GM08714 (cell line): ENCODE results near the gene STMP1.

Experiments used
- H3K4me3 ChIP-seq: fragments of 200-500 bp; sonication (Bioruptor generic); 2 replicates; pipeline ENCODE4 v1.5.1; 2014; ENCODE audit warnings: mild to moderate bottlenecking, low read length, inconsistent platforms
- ZNF274 ChIP-seq: IDR thresholded peaks from 2 replicates; pipeline ENCODE4 v1.6.1; 2012; ENCODE audit warnings: mild to moderate bottlenecking, low read depth, low read length

Gene STMP1

DNA sequence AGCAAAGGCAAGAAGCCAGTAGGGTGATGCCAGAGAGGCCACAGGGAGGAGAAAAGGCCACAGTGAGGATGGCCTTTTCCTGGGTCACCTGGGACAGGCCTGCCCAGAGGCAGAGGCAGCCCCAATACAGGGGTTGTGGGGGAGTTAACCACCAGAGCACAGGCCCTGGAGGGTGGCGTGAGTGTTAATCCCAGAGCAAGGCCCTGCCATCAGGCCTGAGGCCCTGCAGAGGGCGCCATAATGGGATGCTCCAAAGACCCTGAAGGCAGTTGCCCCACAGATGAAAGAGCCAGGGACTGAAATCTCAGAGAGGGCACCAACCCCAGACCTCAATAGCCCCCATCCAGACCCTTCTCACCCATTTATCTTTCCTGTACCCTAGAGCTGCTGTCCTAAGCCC, 41.8 kb downstream of the STMP1 start:
- TF ChIP-seq ZNF274: no peak
- H3K4me3 ChIP-seq: no peak overlapping the region

GRCh38 chr7:135704698-135705097, 42.4 kb downstream of the STMP1 start:
- H3K4me3 ChIP-seq: no peak overlapping the region
- TF ChIP-seq ZNF274: no peak

DNA sequence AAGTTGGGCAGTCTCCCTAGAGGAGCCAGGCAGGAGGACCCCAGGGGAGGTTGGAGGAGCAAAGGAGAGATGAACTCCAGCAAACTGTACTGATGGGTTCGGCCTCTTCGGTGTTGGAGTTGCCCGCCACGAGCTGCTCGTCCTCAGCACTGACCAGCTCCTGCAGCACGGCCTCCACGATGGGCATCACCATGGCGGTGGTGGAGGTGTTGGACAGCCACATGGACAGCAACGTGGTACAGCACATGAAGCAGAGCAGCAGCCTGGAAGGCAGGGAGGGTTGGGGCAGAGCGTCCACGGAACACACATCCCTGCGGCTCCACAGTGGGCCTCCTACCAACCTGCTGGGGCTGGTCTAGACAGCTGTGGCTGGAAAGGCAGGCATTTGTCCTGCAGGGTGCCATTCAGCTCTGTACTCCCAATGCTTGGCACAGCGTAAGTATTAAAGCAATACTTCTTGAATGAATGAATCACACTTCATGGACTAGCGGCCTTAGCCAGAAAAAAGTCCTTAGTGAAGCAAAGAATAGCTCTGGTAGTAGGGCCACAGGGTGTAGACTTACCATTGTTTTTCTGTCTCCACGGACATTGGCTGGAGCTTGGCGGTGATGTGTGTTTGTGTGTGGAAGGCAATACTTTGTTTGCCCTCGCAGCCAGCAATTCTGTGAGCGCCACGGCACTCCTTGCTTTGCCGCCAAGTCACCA, 43.9 kb downstream of the STMP1 start:
- no peak for TF ChIP-seq ZNF274
- H3K4me3 ChIP-seq: no peak overlapping the region

DNA sequence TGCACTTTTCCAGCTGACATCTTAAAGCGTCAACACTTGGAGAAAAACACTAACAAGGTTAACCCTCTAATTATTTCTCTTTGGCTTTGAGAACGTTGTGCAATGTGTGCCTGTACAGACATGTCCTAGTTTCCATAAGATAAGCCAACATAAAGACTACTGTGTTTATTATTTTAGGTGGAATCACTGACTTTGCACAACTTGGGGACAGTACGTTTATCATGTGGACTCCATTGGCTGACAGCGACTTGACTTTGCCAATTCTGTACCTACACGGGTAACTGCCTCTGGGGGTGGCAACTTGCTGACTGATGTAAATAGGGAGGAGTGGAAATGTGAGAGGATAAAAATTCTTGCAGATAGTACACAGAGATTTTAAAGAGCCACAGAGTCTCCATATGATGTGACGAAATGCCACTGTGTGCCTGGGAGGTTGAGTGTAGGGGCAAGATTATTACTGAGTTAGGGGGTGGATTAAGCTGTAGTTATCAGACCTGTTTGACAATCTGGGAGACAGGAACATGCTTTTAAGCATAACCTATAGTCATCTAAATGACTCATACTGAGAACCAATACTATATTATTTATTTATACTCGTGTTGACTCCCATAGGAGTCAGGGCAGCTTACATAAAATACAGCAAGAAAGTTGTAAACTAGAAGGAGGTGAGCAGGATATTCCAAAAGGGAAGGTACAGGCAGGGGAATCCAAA, 44.7 kb downstream of the STMP1 start:
- H3K4me3 ChIP-seq: no peak overlapping the region
- no peak for TF ChIP-seq ZNF274

- H3K4me3 ChIP-seq: no peak overlapping the region
- no peak for TF ChIP-seq ZNF274
Measured at GRCh38 chr7:135707570-135707966, 45.3 kb downstream of the STMP1 start.

GRCh38 chr7:135708041-135708440, 45.7 kb downstream of the STMP1 start:
- H3K4me3 ChIP-seq: no peak overlapping the region
- no peak for TF ChIP-seq ZNF274

DNA sequence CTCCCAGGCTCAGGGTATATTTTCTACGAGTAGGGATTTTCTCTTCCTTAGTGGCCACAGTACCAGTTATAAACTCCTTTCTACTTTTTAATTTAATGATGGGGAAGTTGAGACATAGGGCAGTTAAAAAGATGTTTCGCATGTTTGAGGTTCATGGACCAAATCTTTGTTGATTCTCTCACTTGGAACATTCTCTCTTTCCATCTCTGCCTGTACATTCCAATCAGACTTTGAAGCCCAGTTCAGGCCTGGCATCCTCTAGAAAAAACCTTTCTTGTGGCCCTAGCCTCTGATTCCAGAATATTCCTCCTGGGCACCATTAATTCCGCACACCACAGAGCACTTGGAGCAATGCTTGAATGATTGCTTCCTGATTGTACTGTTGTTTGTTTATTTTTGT, 47.2 kb downstream of the STMP1 start:
- no peak for TF ChIP-seq ZNF274
- no peak overlapping the region for H3K4me3 ChIP-seq

DNA sequence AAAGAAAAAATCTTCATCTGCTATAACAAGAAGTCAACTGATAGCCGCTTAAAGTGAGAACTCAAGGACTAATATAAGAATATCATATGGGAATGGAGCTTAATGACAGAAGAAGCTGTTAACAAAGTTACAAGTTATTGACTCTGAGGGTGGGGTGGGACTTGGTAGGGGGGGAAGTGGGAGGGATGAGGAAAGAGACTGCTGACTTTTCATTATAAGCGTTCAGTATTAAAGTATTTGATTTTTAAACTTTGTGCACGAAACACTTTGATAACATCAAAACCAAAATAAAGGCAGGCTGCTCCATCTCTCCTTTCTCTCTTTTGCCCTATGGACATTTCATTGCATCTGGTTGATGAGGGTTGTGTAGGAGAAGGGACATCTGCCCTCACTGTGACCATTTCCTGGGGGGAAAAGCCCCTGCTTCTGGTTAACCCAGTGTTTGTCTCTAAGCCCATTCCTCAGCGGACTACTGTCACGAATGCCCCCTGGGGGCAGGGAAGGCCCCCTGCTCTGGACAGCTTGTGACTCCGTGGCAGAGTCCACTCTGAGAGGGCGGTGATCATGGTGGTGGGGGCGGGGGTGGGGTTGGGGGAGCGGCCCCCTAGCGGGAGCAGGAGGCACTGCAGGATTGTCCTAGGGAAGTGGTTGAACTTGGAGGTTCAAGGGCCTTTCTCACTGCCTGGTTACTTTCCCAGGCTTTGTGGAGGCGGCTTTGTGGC, 48.3 kb downstream of the STMP1 start:
- TF ChIP-seq ZNF274: no peak
- no peak overlapping the region for H3K4me3 ChIP-seq

- no peak overlapping the region for H3K4me3 ChIP-seq
- no peak for TF ChIP-seq ZNF274
Measured at GRCh38 chr7:135711139-135711469, 48.8 kb downstream of the STMP1 start.

GRCh38 chr7:135712182-135712782, 50.0 kb downstream of the STMP1 start:
- H3K4me3 ChIP-seq: no peak overlapping the region
- TF ChIP-seq ZNF274: no peak

GRCh38 chr7:135712796-135713195, 50.5 kb downstream of the STMP1 start:
- TF ChIP-seq ZNF274: no peak
- H3K4me3 ChIP-seq: no peak overlapping the region

GRCh38 chr7:135713836-135714470, 51.6 kb downstream of the STMP1 start:
- TF ChIP-seq ZNF274: no peak
- H3K4me3 ChIP-seq: no peak overlapping the region

DNA sequence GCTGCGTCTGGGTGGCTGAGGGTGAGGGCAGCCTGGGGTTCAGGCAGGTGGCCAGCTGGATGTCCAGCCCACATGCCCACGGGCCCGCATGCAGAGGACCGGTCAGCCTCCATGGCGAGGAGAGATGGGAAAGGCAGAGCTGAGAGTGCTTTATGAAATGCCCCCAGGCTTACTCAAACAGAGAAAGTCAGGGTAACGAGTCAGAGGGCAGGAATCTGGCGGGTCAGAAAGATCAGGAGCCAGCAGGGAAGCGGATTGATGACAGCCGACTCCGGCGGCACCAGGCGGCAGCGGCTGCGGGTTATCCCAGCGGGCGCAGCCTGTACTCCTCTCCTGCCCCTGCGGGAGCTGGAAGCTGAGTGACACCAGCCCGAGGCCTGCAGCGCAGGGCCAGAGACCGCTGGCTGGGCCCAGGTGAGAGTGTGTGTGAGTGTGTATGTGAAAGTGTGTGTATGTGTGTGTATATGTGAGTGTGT, 52.3 kb downstream of the STMP1 start:
- TF ChIP-seq ZNF274: no peak
- no peak overlapping the region for H3K4me3 ChIP-seq

- no peak for TF ChIP-seq ZNF274
- H3K4me3 ChIP-seq: no peak overlapping the region
Measured at GRCh38 chr7:135715055-135715522, 52.8 kb downstream of the STMP1 start.

DNA sequence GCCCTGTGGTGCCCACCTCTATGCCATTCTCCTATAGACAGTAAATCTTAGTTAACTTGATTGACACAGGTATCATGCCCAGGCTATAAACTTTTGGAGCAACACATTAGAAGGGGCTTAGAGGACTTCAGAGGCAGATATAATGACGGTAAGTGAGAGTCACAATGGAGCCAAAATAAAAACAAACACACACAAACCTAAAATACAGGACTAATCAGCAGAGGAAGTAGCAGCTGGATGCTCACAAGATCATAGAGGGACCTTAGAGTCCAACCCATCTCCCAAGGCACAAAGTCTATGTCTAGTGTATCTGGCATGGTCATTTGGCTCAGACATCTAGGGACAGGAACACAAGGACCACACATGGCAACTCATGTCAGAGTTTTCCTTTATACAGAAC, 53.4 kb downstream of the STMP1 start:
- no peak for TF ChIP-seq ZNF274

More for the DNA sequence above, 53.4 kb downstream of the STMP1 start:
- H3K4me3 ChIP-seq: no peak overlapping the region
